Kidney glomerular epithelial cell (primary cell): ENCODE measurements around the gene USH2A.

Source experiments
- DNase-seq: peaks from one replicate; lab custom pipeline; 2025; lab: John Stamatoyannopoulos, UW

Gene USH2A

DNA sequence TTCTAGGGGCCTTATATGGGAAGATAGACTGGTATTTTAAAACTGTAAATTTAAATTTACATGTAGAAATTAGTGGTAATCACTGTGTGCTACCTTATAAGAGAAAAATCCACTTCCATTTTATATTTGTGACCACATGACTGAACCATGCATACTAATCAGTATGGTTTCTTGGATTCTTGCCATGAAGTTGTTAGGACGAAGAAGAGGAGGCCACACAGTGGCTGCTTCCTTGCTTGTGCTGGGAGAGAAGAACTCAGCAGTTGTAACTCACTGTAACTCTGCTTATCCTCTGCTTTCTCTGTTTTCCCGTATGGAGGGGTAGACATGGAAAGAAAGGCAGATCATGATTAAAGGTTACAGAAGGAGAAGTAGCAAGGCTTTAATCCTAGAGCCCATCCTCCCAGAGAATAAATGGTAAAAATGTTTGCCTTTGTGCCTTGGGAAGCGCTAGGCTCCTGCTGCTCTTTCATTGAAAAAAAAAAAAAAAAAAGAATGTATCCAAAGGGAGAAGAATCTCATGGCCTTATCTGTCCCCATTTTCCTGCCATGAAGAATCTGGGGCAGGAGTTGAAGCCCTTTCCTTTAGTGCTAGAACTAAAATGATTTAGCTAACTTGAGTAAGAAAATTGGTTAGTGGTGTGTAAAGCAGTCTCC lies 823.7 kb downstream of the USH2A start:
- DNase-seq, result no peak

DNA sequence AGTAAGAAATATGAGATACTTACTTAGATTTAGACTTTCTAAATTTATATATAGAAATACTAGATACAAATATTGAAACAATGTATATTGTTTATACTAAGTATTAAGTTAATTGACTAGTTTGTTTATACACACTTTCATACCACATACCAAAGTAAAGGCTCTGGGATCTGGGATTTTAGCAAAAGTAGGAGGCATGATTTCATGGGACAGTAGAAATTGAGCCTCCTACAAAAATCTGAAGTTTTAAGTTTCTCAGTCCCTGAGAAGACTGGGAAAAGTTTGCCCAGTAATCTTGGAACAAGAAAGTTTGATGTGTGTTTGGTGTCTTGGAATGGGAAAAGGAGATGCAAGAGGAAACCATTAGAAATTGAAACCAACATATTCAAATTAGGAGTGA lies 825.3 kb downstream of the USH2A start:
- no peak for DNase-seq

DNA sequence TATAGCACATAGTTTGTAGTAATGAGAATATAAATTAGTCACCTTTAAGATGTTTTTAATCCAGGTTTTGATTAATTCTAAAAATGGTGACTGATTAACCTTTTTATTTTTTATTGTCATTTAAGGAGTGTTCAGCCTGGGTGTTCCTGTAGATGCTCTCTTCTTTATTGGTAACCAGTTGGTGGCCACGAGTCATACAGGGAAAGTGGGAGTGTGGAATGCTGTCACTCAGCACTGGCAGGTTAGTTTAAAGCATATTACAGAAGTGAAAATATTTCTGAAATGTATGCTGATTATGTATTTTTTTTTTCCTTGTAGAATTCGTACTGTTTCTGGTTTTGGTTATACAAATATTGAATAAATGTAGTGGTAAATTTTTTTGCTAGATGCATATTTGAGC lies 828.0 kb downstream of the USH2A start:
- DNase-seq, result no peak

DNA sequence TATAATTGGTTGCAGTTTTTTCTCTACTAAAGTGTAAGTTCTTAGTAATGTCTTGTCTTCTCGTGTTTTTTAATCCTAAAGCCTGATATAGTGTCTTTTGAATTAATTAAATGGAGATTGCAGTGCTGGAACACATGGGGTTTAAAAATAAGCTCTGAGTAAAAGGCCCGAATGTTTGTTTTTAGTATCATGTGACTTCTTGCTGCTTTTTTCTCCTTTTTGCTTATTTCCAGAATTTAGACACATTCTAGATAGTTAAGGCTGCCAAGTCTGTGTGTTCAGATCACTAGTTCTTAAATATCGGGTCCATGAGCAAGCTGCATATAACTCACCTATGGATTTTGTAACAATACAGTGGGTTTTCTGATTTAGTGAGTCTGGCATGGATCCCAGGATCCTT lies 828.6 kb downstream of the USH2A start:
- no peak for DNase-seq

DNA sequence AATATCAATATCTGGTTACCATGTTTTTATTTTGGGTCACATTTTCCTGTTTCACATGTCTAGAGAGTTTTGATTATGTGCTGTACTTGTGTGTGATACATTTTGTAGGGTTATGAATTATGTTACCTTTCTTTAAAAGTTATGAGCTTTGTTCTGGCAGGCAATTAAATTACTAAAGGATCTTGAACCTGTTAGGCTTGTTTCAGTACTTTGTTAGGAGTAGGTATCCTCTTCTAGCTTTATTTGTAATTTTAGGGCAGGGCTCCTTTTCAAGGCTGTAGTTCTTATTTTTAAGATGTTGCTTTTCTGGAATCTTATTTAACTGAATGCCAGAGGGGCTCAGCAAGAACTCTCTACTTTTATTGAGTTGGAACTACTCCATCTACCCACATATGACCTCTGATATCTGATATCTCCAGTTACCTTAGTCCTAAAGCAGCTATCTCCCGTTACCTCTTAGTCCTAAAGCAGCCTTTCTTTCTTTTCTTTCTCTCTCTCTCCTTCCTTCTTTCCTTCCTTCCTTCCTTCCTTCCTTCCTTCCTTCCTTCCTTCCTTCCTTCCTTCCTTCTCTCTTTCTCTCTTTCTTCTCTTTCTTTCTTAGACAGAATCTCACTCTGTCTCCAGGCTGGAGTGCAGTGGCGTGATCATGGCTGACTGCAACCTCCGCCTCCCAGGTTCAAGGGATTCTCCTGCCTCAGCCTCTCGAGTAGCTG lies 832.3 kb downstream of the USH2A start:
- no peak for DNase-seq

DNA sequence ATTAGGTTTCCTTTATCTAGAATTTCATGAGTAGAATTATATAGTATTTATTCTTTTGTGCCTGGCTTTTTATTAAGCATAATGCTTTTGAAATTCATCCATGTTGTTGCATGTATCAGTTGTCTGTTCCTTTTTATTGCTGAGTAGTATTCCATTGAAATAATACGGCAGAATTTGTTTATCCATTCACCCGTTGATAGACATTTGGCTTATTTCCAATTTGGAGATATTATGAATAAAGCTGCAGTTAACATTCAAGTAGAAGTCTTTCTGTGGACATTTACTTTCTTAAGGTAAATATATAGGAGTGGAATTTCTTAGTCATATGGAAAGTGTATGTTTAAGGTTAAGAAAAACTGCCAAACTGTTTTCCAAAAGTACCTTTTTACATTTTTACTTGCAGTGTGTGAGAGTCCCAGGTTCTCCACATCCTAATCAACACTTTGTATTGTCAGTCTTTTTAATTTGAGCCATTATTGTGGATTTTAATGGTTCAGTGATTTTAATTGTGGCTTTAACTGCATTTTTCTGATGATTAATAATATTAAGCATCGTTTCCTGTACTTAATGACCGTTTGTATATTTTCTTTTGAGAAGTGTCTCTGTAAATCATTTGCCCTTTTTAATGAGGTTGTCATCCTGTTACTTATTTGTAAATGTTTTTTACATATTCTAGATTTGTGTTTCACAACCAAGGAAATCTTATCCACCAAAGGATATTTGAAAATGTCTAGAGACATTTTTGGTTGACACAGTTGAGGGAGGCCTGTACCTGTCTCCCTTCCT lies 833.4 kb downstream of the USH2A start:
- no peak for DNase-seq

DNA sequence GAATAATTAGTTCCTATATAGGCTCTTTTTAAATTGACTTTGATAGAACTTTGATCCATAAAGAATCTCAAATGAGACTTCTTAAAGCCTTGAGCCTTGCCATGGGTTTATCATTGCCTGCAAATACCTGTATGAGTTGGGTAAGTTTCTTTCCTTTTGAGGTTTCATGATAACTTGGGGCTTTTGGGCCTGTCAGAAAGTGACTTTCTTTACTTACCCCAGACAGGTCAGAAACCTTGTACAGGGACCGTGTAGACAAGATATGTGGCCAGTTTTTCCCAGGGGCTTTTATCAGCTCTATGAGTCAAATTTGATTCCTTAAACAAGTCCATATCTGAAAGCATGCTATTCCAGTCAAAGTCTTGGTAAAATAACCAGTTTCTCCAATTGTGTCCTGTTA lies 838.9 kb downstream of the USH2A start:
- no peak for DNase-seq

DNA sequence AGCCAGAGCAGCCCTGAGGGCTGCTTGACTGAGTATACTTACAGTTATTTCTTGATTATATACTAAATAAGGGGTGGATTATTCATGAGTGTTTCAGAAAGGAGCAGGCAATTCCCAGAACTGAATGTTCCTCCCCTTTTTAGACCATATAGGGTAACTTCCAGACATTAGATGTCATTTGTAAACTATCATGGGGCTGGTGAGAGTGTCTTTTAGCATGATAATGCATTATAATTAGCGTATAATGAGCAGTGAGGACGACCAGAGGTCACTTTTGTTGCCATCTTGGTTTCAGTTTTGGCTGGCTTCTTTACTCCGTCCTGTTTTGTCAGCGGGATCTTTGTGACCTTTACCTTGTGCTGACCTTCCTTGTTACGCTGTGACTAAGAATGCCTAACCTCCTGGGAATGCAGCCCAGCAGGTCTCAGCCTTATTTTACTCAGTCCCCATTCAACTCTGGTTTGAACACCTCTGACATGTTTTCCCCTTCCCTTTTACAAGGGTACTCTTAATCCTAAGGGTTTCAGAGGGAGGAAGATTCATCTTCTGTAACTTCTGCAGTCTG lies 840.0 kb downstream of the USH2A start:
- DNase-seq, result no peak

DNA sequence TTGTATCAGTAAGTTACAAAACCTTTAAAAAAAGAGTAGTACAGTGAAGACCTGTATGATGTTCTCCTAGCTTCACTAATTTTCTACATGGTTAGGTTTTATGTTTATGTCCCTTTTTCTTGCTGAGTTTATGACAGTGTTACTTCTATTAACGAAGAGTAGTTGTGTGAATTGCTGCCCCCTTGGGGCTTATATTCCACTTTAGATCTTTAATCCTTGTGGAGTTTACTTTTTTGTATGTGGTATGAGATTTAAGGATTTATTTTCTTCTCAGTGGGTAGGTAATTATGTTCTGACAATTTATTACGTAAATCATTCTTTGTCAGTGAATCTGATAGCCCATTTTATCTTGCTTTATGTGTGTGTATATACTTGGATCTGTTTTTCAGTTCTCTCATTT lies 841.4 kb downstream of the USH2A start:
- no peak for DNase-seq
